ENCODE measurements around the gene DNMT1. TPM values are rescaled to one million over a fixed set of nuclear protein-coding genes. Genes with fewer than 3 reads are reported as not detected.

DNMT1 gene
- total RNA-seq, 1 experiment from 2014 or later = 117 TPM

- Histone ChIP-seq H4K20me1 (ENCODE audit: insufficient read depth) (peaks cover 12% of the 10 kb centered on the region), H2AFZ (peak overlapping the region; percentile 88), H3K9me2 (ENCODE audit: insufficient read depth) (no peaks in the 10 kb centered on the region), H3K4me3 (peak overlapping the region; percentile 87), H3F3A (ENCODE audit: insufficient read depth, low read depth) (peaks cover 33% of the 10 kb centered on the region), H3K27ac (no peak overlapping the region), H3K4me1 (replicated peaks; ENCODE audit: insufficient read depth) (peaks cover 18% of the 10 kb centered on the region), H3K27me3 (ENCODE audit: insufficient read depth, low read depth) (no peaks in the 10 kb centered on the region), H3K79me2 (ENCODE audit: low read depth) (peaks cover 44% of the 10 kb centered on the region), H3K4me2 (peak overlapping the region; percentile 80), H3K9me3 (ENCODE audit: insufficient read depth, low read depth) (no peaks in the 10 kb centered on the region), H3K36me3 (ENCODE audit: low read depth) (peaks cover 20% of the 10 kb centered on the region)
- CTCF ChIA-PET = interaction anchor here (0.7 kb wide), 1 partner anchor 747 kb away, joined by 4 read pairs; no protein-coding TSS in a partner anchor
- no peak for DNase-seq
- intact Hi-C loops (cut with micrococcal nuclease; ENCODE audit: unreplicated experiment) = no loop called here
- TF ChIP-seq EZH2 (IDR thresholded peaks at IDR 0.05; ENCODE audit: low read depth) (no peak), CTCF (conservative IDR thresholded peaks at IDR 0.05) (no peak)
- TSS peak; percentile 59 for BruUV-seq (replicated peaks)
- POLR2A ChIA-PET (ENCODE audit: unreplicated experiment) = interaction anchor here (0.7 to 2.0 kb wide), 2 partner anchors 11 to 57 kb away, joined by 3 to 8 read pairs; partner anchors contain the start of gene MRPL4
Measured at GRCh38 chr19:10195199-10195519, 406 bp upstream of the DNMT1 start.

GRCh38 chr19:10193790-10194499 lies 808 bp downstream of the DNMT1 start:
- TF ChIP-seq EZH2 (IDR thresholded peaks at IDR 0.05; ENCODE audit: low read depth) (no peak), CTCF (conservative IDR thresholded peaks at IDR 0.05) (no peak)
- peaks cover 19% of the 10 kb centered on the region for H4K20me1 ChIP-seq (ENCODE audit: insufficient read depth)
- intact Hi-C loops (cut with micrococcal nuclease; ENCODE audit: unreplicated experiment) = loop anchor here (5.0 kb wide), 2 partner anchors 38 to 58 kb away; partner anchors contain the start of genes MRPL4 and S1PR2
- POLR2A ChIA-PET (ENCODE audit: unreplicated experiment) = interaction anchor here (0.6 to 2.0 kb wide), 2 partner anchors 12 to 20 kb away, joined by 8 to 10 read pairs; no protein-coding TSS in a partner anchor
- H3K9me3 ChIP-seq (ENCODE audit: insufficient read depth, low read depth) = no peaks in the 10 kb centered on the region
- peaks cover 56% of the 10 kb centered on the region for H3K79me2 ChIP-seq (ENCODE audit: low read depth)
- peak overlapping the region; percentile 2; the same call in 1 of the 2 replicates for H3K27ac ChIP-seq
- no peaks in the 10 kb centered on the region for H3K9me2 ChIP-seq (ENCODE audit: insufficient read depth)
- no peaks in the 10 kb centered on the region for H3K27me3 ChIP-seq (ENCODE audit: insufficient read depth, low read depth)
- peak overlapping the region; percentile 80 for H3K4me2 ChIP-seq
- H3K4me3 ChIP-seq = peak overlapping the region; percentile 87
- H3K4me1 ChIP-seq (replicated peaks; ENCODE audit: insufficient read depth) = peaks cover 18% of the 10 kb centered on the region
- H3K36me3 ChIP-seq (ENCODE audit: low read depth) = peaks cover 26% of the 10 kb centered on the region
- peak in 1 of 2 experiments; percentile 60 for DNase-seq
- peaks cover 39% of the 10 kb centered on the region for H3F3A ChIP-seq (ENCODE audit: insufficient read depth, low read depth)
- BruUV-seq (replicated peaks) = TSS peak; percentile 52
- H2AFZ ChIP-seq = peak overlapping the region; percentile 88
- CTCF ChIA-PET = no interaction called here

- intact Hi-C loops (cut with micrococcal nuclease; ENCODE audit: unreplicated experiment) = loop anchor here (5.0 kb wide), 2 partner anchors 39 to 59 kb away; partner anchors contain the start of genes MRPL4 and S1PR2
- no peaks in the 10 kb centered on the region for H3K27me3 ChIP-seq (ENCODE audit: insufficient read depth, low read depth)
- no peak overlapping the region for H3K27ac ChIP-seq
- H3K4me3 ChIP-seq = peak overlapping the region; percentile 87; the same call in 1 of the 2 replicates
- no peak for DNase-seq
- peaks cover 26% of the 10 kb centered on the region for H3K36me3 ChIP-seq (ENCODE audit: low read depth)
- H2AFZ ChIP-seq = no peak overlapping the region
- BruUV-seq (replicated peaks) = no TSS peak
- H3K9me3 ChIP-seq (ENCODE audit: insufficient read depth, low read depth) = no peaks in the 10 kb centered on the region
- H3K9me2 ChIP-seq (ENCODE audit: insufficient read depth) = no peaks in the 10 kb centered on the region
- peaks cover 29% of the 10 kb centered on the region for H4K20me1 ChIP-seq (ENCODE audit: insufficient read depth)
- H3K4me1 ChIP-seq (replicated peaks; ENCODE audit: insufficient read depth) = peaks cover 18% of the 10 kb centered on the region
- ChIA-PET POLR2A (ENCODE audit: unreplicated experiment) (no interaction called here), CTCF (no interaction called here)
- peak overlapping the region; percentile 80 for H3K4me2 ChIP-seq
- peaks cover 67% of the 10 kb centered on the region for H3K79me2 ChIP-seq (ENCODE audit: low read depth)
- no peak for TF ChIP-seq CTCF (conservative IDR thresholded peaks at IDR 0.05)
- TF ChIP-seq EZH2 (IDR thresholded peaks at IDR 0.05; ENCODE audit: low read depth) = no peak
- H3F3A ChIP-seq (ENCODE audit: insufficient read depth, low read depth) = peaks cover 39% of the 10 kb centered on the region
Measured at GRCh38 chr19:10192922-10193321, 1.8 kb downstream of the DNMT1 start.
